DMS114 treated with DMSO at 0.1 percent for 48 hours (cell line): ENCODE measurements around the gene C16orf46.
A peak's percentile ranks its signal among the peaks of the same experiment; 100 is the strongest.
"Not testable (repeated sequence)": the region's sequence is repeated elsewhere in the genome, so short reads cannot be mapped to it uniquely, and the experiment has no call there.

Source experiments
- DNase-seq: peaks from one replicate; lab custom pipeline; 2025; ENCODE audit not compliant: unreplicated experiment; lab: John Stamatoyannopoulos, UW

C16orf46 gene

GRCh38 chr16:81077076-81077940 lies at the start of gene C16orf46:
Gene C16orf46, minus strand, starts transcription at chr16:81077238. Its CDS starts 13,283 bp downstream, at chr16:81063955.
- DNase-seq = peak; percentile 91

- no peak for DNase-seq
Measured at GRCh38 chr16:81123092-81123852, 46.2 kb upstream of the C16orf46 start.

GRCh38 chr16:81121474-81121990 lies 44.5 kb upstream of the C16orf46 start:
- DNase-seq = no peak

- DNase-seq = no peak
Measured at GRCh38 chr16:81117436-81117835, 40.4 kb upstream of the C16orf46 start.

- no peak for DNase-seq
Measured at GRCh38 chr16:81116285-81116684, 39.2 kb upstream of the C16orf46 start.

- DNase-seq = no peak
Measured at GRCh38 chr16:81112453-81112852, 35.4 kb upstream of the C16orf46 start.

GRCh38 chr16:81109274-81109673 lies 32.2 kb upstream of the C16orf46 start:
- DNase-seq = not testable (repeated sequence)

- no peak for DNase-seq
Measured at GRCh38 chr16:81107511-81107910, 30.5 kb upstream of the C16orf46 start.

- no peak for DNase-seq
Measured at GRCh38 chr16:81106826-81107503, 29.9 kb upstream of the C16orf46 start.

- no peak for DNase-seq
Measured at GRCh38 chr16:81105946-81106345, 28.9 kb upstream of the C16orf46 start.

GRCh38 chr16:81101702-81102101 lies 24.7 kb upstream of the C16orf46 start:
- DNase-seq = no peak

- no peak for DNase-seq
Measured at GRCh38 chr16:81099958-81100357, 22.9 kb upstream of the C16orf46 start.

GRCh38 chr16:81097230-81097629 lies 20.2 kb upstream of the C16orf46 start:
- no peak for DNase-seq

- no peak for DNase-seq
Measured at GRCh38 chr16:81096715-81097208, 19.7 kb upstream of the C16orf46 start.

GRCh38 chr16:81095953-81096714 lies 19.1 kb upstream of the C16orf46 start, which contains the start of gene GCSH:
Gene GCSH, minus strand, starts transcription at chr16:81096395. Its CDS starts 117 bp downstream, at chr16:81096278.
- peak; percentile 96 for DNase-seq

- DNase-seq = no peak
Measured at GRCh38 chr16:81095653-81095952, 18.6 kb upstream of the C16orf46 start.

- DNase-seq = no peak
Measured at GRCh38 chr16:81094771-81095251, 17.8 kb upstream of the C16orf46 start.

- no peak for DNase-seq
Measured at GRCh38 chr16:81088836-81089235, 11.8 kb upstream of the C16orf46 start.

- DNase-seq = no peak
Measured at GRCh38 chr16:81081014-81081413, 4.0 kb upstream of the C16orf46 start.

GRCh38 chr16:81080233-81080632 lies 3.2 kb upstream of the C16orf46 start:
- no peak for DNase-seq
